T-cell (primary cell): ENCODE measurements around the gene DST. TPM values are rescaled to one million over a fixed set of nuclear protein-coding genes. Genes with fewer than 3 reads are reported as not detected.

Experiments used
- ATAC-seq, 4 experiments: fragments of 200-7000 bp in 3 of 4; fragments of 150-1000 bp in 1 of 4; cut with Tn5 transposase; replicated peaks in 1 of 4; 1 replicate in 3 of 4; 2 replicates in 1 of 4; pipeline ENCODE4 v1.10.0; 2021; ENCODE audit warnings: moderate library complexity in 3 of 4, mild to moderate bottlenecking in 2 of 4, moderate number of reproducible peaks in 1 of 4
- CTCF ChIA-PET, 2 donors: fragments of 300-600 bp; sonication (Branson Sonifier 250); formaldehyde crosslinking; loops; one replicate each; lab custom pipeline; 2022; ENCODE audit warnings: antibody characterized with exemption in 2 of 2; lab: Charles Lee
- POLR2A ChIA-PET, 2 donors: fragments of 300-600 bp; sonication (Branson Sonifier 250); formaldehyde crosslinking; loops; one replicate each; lab custom pipeline; 2022; ENCODE audit warnings: antibody characterized with exemption in 2 of 2; lab: Charles Lee
- DNase-seq, 35 experiments: peaks; one replicate each; pipeline versions ENCODE4 v3.0.0 to v3.0.0-alpha.2; 2013 to 2023
- H3K27ac ChIP-seq: one replicate; pipeline ENCODE4 v1.5.1; 2013; ENCODE audit warnings: low read length
- H3K27me3 ChIP-seq, 2 experiments: replicated peaks in 1 of 2; 1 replicate in 1 of 2; 2 replicates in 1 of 2; pipeline versions ENCODE4 v1.6.1 to v1.7.0; 2013; ENCODE audit warnings: low read length in 1 of 2, mixed read lengths in 1 of 2; ENCODE audit not compliant: control insufficient read depth in 2 of 2, insufficient read depth in 2 of 2; ENCODE audit errors: extremely low read depth in 1 of 2
- H3K36me3 ChIP-seq, 2 donors: 1 replicate in 1 of 2; 2 replicates in 1 of 2; pipeline versions ENCODE4 v1.6.1 to v1.7.0; 2013; ENCODE audit warnings: low read length in 1 of 2; ENCODE audit not compliant: control insufficient read depth in 2 of 2, insufficient read depth in 1 of 2; ENCODE audit errors: extremely low read depth in 1 of 2
- H3K4me1 ChIP-seq, 2 experiments: 1 replicate in 1 of 2; 2 replicates in 1 of 2; pipeline versions ENCODE4 v1.6.1 to v1.7.0; 2013; ENCODE audit warnings: low read length in 2 of 2, mixed read lengths in 1 of 2; ENCODE audit not compliant: insufficient read depth in 2 of 2, control insufficient read depth in 1 of 2; ENCODE audit errors: extremely low read depth in 1 of 2
- H3K4me3 ChIP-seq, 2 donors: 1 replicate in 1 of 2; 2 replicates in 1 of 2; pipeline versions ENCODE4 v1.5.1 to v1.7.0; 2013; ENCODE audit warnings: mild to moderate bottlenecking in 2 of 2, low read length in 1 of 2, moderate library complexity in 1 of 2; ENCODE audit not compliant: control insufficient read depth in 1 of 2; ENCODE audit errors: extremely low read depth in 1 of 2
- H3K9me3 ChIP-seq: 2 replicates; pipeline ENCODE4 v1.7.0; 2013
- H3K27ac Mint-ChIP-seq, 2 donors: one replicate each; pipeline ENCODE4 v1.8.0; 2020 to 2021; ENCODE audit warnings: mild to moderate bottlenecking in 2 of 2, mixed read lengths in 2 of 2
- H3K27me3 Mint-ChIP-seq, 2 donors: one replicate each; pipeline ENCODE4 v1.8.0; 2021 to 2022; ENCODE audit warnings: mixed read lengths in 2 of 2
- H3K36me3 Mint-ChIP-seq: one replicate; pipeline ENCODE4 v1.8.0; 2021; ENCODE audit warnings: mixed read lengths
- H3K4me1 Mint-ChIP-seq, 3 donors: one replicate each; pipeline ENCODE4 v1.8.0; 2020 to 2022; ENCODE audit warnings: mixed read lengths in 3 of 3, mild to moderate bottlenecking in 1 of 3
- H3K4me3 Mint-ChIP-seq, 3 donors: one replicate each; pipeline ENCODE4 v1.8.0; 2020 to 2022; ENCODE audit warnings: mild to moderate bottlenecking in 3 of 3, mixed read lengths in 3 of 3, moderate library complexity in 3 of 3
- H3K9me3 Mint-ChIP-seq, 3 donors: one replicate each; pipeline ENCODE4 v1.8.0; 2020 to 2022; ENCODE audit warnings: mixed read lengths in 3 of 3
- WGBS: methylation state at CpG from one replicate; pipeline ENCODE4 v1.1.5; 2013; ENCODE audit warnings: missing lambda C conversion rate; ENCODE audit not compliant: insufficient coverage; 5-methylcytosine and 5-hydroxymethylcytosine counted together
- total RNA-seq, 35 experiments: library from RNA in 6 of 35; stranded (reverse) in 6 of 35; fragments of 120-200 nt in 1 of 35; gene quantifications; one replicate each; pipeline versions ENCODE4 v1.2.1 to v1.2.4 and lab custom pipeline; 2013 to 2026

Gene DST
- total RNA-seq, 5 donors from 2014 or later (not counting 1 experiment from before 2014, with no cell fraction given), result 3.1 to 12.1 (median 7.4) TPM

- Mint-ChIP-seq H3K4me1 (no peaks in the 10 kb centered on the region), H3K4me3 (no peak overlapping the region), H3K27ac (no peak overlapping the region), H3K36me3 (no peaks in the 10 kb centered on the region), H3K27me3 (no peaks in the 10 kb centered on the region), H3K9me3 (peaks cover 0 to 2% (median 0%) of the 10 kb centered on the region in 3 donors)
- H3K4me3 ChIP-seq, result no peak overlapping the region
- H3K9me3 ChIP-seq, result no peaks in the 10 kb centered on the region
- ChIA-PET CTCF (no interaction called here), POLR2A (no interaction called here)
- DNase-seq (no peak), ATAC-seq (no peak)
- 80% methylated on average over 1 of the region's 4 CpGs for WGBS
- H3K4me1 ChIP-seq, result no peaks in the 10 kb centered on the region
- H3K27ac ChIP-seq, result no peak overlapping the region
- H3K36me3 ChIP-seq, result no peaks in the 10 kb centered on the region
- no peaks in the 10 kb centered on the region for H3K27me3 ChIP-seq
These were observed 150.9 kb downstream of the DST start for GRCh38 chr6:56491606-56492328.

GRCh38 chr6:56490993-56491392 is 151.7 kb downstream of the DST start:
- no peak overlapping the region for H3K27ac Mint-ChIP-seq
- H3K27ac ChIP-seq, result no peak overlapping the region

GRCh38 chr6:56489559-56489958 is 153.1 kb downstream of the DST start:
- no peaks in the 10 kb centered on the region for H3K36me3 ChIP-seq
- no peak overlapping the region for H3K27ac ChIP-seq
- H3K4me1 ChIP-seq, result no peaks in the 10 kb centered on the region
- no peaks in the 10 kb centered on the region for H3K9me3 ChIP-seq
- no peaks in the 10 kb centered on the region for H3K27me3 ChIP-seq
- H3K27me3 Mint-ChIP-seq, result no peaks in the 10 kb centered on the region
- H3K36me3 Mint-ChIP-seq, result no peaks in the 10 kb centered on the region
- no peak overlapping the region for H3K27ac Mint-ChIP-seq
- ChIA-PET POLR2A (no interaction called here), CTCF (no interaction called here)
- H3K4me3 Mint-ChIP-seq, result no peak overlapping the region
- H3K4me1 Mint-ChIP-seq, result no peaks in the 10 kb centered on the region
- H3K9me3 Mint-ChIP-seq, result no peaks in the 10 kb centered on the region
- ATAC-seq (no peak), DNase-seq (no peak)
- no peak overlapping the region for H3K4me3 ChIP-seq

More at GRCh38 chr6:56490993-56491392, 151.7 kb downstream of the DST start:
- Mint-ChIP-seq H3K9me3 (no peaks in the 10 kb centered on the region), H3K27me3 (no peaks in the 10 kb centered on the region), H3K36me3 (no peaks in the 10 kb centered on the region), H3K4me3 (no peak overlapping the region), H3K4me1 (no peaks in the 10 kb centered on the region)
- WGBS, result 88% methylated on average over 1 of the region's 2 CpGs
- CTCF ChIA-PET, result no interaction called here
- H3K36me3 ChIP-seq, result no peaks in the 10 kb centered on the region
- no peaks in the 10 kb centered on the region for H3K4me1 ChIP-seq
- ATAC-seq, result no peak
- no peak overlapping the region for H3K4me3 ChIP-seq
- no peaks in the 10 kb centered on the region for H3K9me3 ChIP-seq
- H3K27me3 ChIP-seq, result no peaks in the 10 kb centered on the region
- POLR2A ChIA-PET, result no interaction called here
- no peak for DNase-seq

GRCh38 chr6:56488281-56488680 is 154.4 kb downstream of the DST start:
- Histone ChIP-seq H3K36me3 (no peaks in the 10 kb centered on the region), H3K4me3 (no peak overlapping the region), H3K4me1 (no peaks in the 10 kb centered on the region), H3K9me3 (no peaks in the 10 kb centered on the region), H3K27me3 (no peaks in the 10 kb centered on the region), H3K27ac (no peak overlapping the region)
- ChIA-PET CTCF (no interaction called here), POLR2A (no interaction called here)
- Mint-ChIP-seq H3K4me1 (no peaks in the 10 kb centered on the region), H3K27me3 (no peaks in the 10 kb centered on the region), H3K4me3 (no peak overlapping the region), H3K9me3 (no peaks in the 10 kb centered on the region), H3K27ac (no peak overlapping the region), H3K36me3 (no peaks in the 10 kb centered on the region)
- WGBS, result no CpG with 5 or more reads among the region's 2 CpGs
- DNase-seq, result no peak
- ATAC-seq, result no peak

- no peaks in the 10 kb centered on the region for H3K9me3 Mint-ChIP-seq
- CTCF ChIA-PET, result no interaction called here
- H3K36me3 Mint-ChIP-seq, result no peaks in the 10 kb centered on the region
- H3K4me1 Mint-ChIP-seq, result no peaks in the 10 kb centered on the region
- Histone ChIP-seq H3K36me3 (no peaks in the 10 kb centered on the region), H3K27me3 (no peaks in the 10 kb centered on the region), H3K4me1 (no peaks in the 10 kb centered on the region), H3K9me3 (no peaks in the 10 kb centered on the region), H3K27ac (no peak overlapping the region), H3K4me3 (no peak overlapping the region)
- no peak for DNase-seq
- no peak overlapping the region for H3K27ac Mint-ChIP-seq
- ATAC-seq, result no peak
- H3K4me3 Mint-ChIP-seq, result no peak overlapping the region
- WGBS, result 71% methylated on average over 1 of the region's 3 CpGs
- POLR2A ChIA-PET, result no interaction called here
- no peaks in the 10 kb centered on the region for H3K27me3 Mint-ChIP-seq
These were observed 156.0 kb downstream of the DST start for GRCh38 chr6:56486681-56487080.

GRCh38 chr6:56484669-56485068 is 158.0 kb downstream of the DST start:
- ATAC-seq (no peak), DNase-seq (no peak)
- Histone ChIP-seq H3K4me1 (no peaks in the 10 kb centered on the region), H3K4me3 (no peak overlapping the region), H3K27me3 (no peaks in the 10 kb centered on the region), H3K9me3 (no peaks in the 10 kb centered on the region), H3K36me3 (no peaks in the 10 kb centered on the region), H3K27ac (no peak overlapping the region)
- ChIA-PET CTCF (no interaction called here), POLR2A (no interaction called here)
- H3K36me3 Mint-ChIP-seq, result no peaks in the 10 kb centered on the region
- no peaks in the 10 kb centered on the region for H3K27me3 Mint-ChIP-seq
- no peaks in the 10 kb centered on the region for H3K4me1 Mint-ChIP-seq
- no peak overlapping the region for H3K4me3 Mint-ChIP-seq
- no peak overlapping the region for H3K27ac Mint-ChIP-seq
- WGBS, result no CpG with 5 or more reads among the region's 2 CpGs
- no peaks in the 10 kb centered on the region for H3K9me3 Mint-ChIP-seq

GRCh38 chr6:56483929-56484328 is 158.8 kb downstream of the DST start:
- Mint-ChIP-seq H3K9me3 (peaks cover 0 to 7% (median 5%) of the 10 kb centered on the region in 3 donors), H3K36me3 (no peaks in the 10 kb centered on the region), H3K4me1 (no peaks in the 10 kb centered on the region), H3K4me3 (no peak overlapping the region), H3K27ac (no peak overlapping the region), H3K27me3 (no peaks in the 10 kb centered on the region)
- no CpG with 5 or more reads among the region's 1 CpG for WGBS
- no peak overlapping the region for H3K27ac ChIP-seq
- H3K4me1 ChIP-seq, result no peaks in the 10 kb centered on the region
- H3K27me3 ChIP-seq, result no peaks in the 10 kb centered on the region
- no peaks in the 10 kb centered on the region for H3K36me3 ChIP-seq
- ChIA-PET CTCF (no interaction called here), POLR2A (no interaction called here)
- DNase-seq (no peak), ATAC-seq (no peak)
- no peak overlapping the region for H3K4me3 ChIP-seq
- no peaks in the 10 kb centered on the region for H3K9me3 ChIP-seq
